Testis (tissue), 2 donors: ENCODE results near the gene FCF1.

Experiments
- CTCF ChIP-seq, 3 experiments: fragments of 450-650 bp in 2 of 3; fragments of 200-600 bp in 1 of 3; sonication (generic) in 1 of 3; IDR thresholded peaks; one replicate each; pipeline ENCODE4 v1.5.1; 2016 to 2019; ENCODE audit warnings: antibody characterized with exemption in 3 of 3, mild to moderate bottlenecking in 2 of 3, moderate library complexity in 1 of 3
- POLR2A ChIP-seq: fragments of 450-650 bp; IDR thresholded peaks from one replicate; pipeline ENCODE4 v1.6.1; 2017; ENCODE audit warnings: antibody characterized with exemption, mild to moderate bottlenecking, moderate library complexity

- TF ChIP-seq CTCF (IDR thresholded peaks at IDR 0.05) = no peak
- no peak for TF ChIP-seq POLR2A
Measured at GRCh38 chr14:74664717-74665116, 48.2 kb upstream of the FCF1 start.
